ENCODE data around the gene MEAK7. TPM values are rescaled to one million over a fixed set of nuclear protein-coding genes. Genes with fewer than 3 reads are reported as not detected.
A peak's percentile ranks its signal among the peaks of the same experiment; 100 is the strongest.

MEAK7 gene
- total and polyA plus RNA-seq, 2 of the 8 experiments (the other 6 are each of a cell fraction or from before 2014, with no cell fraction given) = 9.6 to 19.6 TPM

GRCh38 chr16:84465154-84465553, 39.3 kb downstream of the MEAK7 start:
- Histone ChIP-seq H3K79me2 (ENCODE audit: control insufficient read depth in 1 of 2, insufficient read depth in 2 of 2, low read length in 2 of 2) (no peaks in the 10 kb centered on the region), H4K20me1 (replicated peaks in 1 of 2; ENCODE audit: control insufficient read depth in 1 of 2, insufficient read depth in 2 of 2, low read length in 2 of 2) (no peaks in the 10 kb centered on the region), H2AFZ (ENCODE audit: low read length) (no peak overlapping the region), H3K4me2 (ENCODE audit: insufficient read depth in 1 of 2, low read depth in 2 of 2, low read length in 2 of 2) (no peak overlapping the region), H3K9me3 (ENCODE audit: insufficient read depth in 2 of 2, low read depth in 1 of 2, low read length in 1 of 2) (peaks cover 7 to 12% of the 10 kb centered on the region in 2 experiments), H4K91ac (replicated peaks; ENCODE audit: insufficient read length, low read length) (no peak overlapping the region), H2BK12ac (ENCODE audit: low read depth, low read length) (no peak overlapping the region), H3K4me1 (replicated peaks in 1 of 4; ENCODE audit: control insufficient read depth in 3 of 4, insufficient read depth in 4 of 4, low read length in 3 of 4) (no peaks in the 10 kb centered on the region), H4K8ac (ENCODE audit: extremely low read depth, insufficient read depth, low read length) (no peak overlapping the region), H3K23me2 (ENCODE audit: low read depth, low read length) (no peaks in the 10 kb centered on the region; the same call in 1 of the 2 replicates), H2AK5ac (ENCODE audit: low read depth, low read length) (no peak overlapping the region), H4K5ac (ENCODE audit: insufficient read length, low read depth, low read length) (no peak overlapping the region), H3K36me3 (ENCODE audit: control insufficient read depth in 2 of 4, insufficient read depth in 4 of 4, low read length in 3 of 4) (peaks cover 0 to 12% (median 3%) of the 10 kb centered on the region in 4 experiments; a peak in 2 of 8 replicates), H3K4ac (replicated peaks; ENCODE audit: insufficient read length, low read depth, low read length) (no peak overlapping the region), H2BK15ac (ENCODE audit: low read length) (no peak overlapping the region), H3K9ac (replicated peaks in 1 of 4; ENCODE audit: extremely low read depth in 1 of 4, low read depth in 3 of 4, low read length in 3 of 4) (no peak overlapping the region), H2BK120ac (replicated peaks; ENCODE audit: low read depth, low read length) (no peak overlapping the region), H3K27ac (ENCODE audit: low read depth, low read length) (no peak overlapping the region), H2BK5ac (ENCODE audit: low read depth, low read length) (no peak overlapping the region), H3K14ac (ENCODE audit: insufficient read length) (no peak overlapping the region), H3K23ac (ENCODE audit: insufficient read length) (no peak overlapping the region), H3K4me3 (ENCODE audit: extremely low read depth in 1 of 4, insufficient read depth in 2 of 4, low read depth in 3 of 4, low read length in 4 of 4) (no peak overlapping the region), H3K18ac (ENCODE audit: extremely low read depth, low read length) (no peak overlapping the region), H3K79me1 (ENCODE audit: low read depth, low read length) (no peaks in the 10 kb centered on the region), H3K56ac (replicated peaks; ENCODE audit: insufficient read length, low read depth, low read length) (no peak overlapping the region), H3K27me3 (replicated peaks in 1 of 4; ENCODE audit: control insufficient read depth in 3 of 4, extremely low read depth in 1 of 4, insufficient read depth in 3 of 4, low read length in 3 of 4) (no peaks in the 10 kb centered on the region), H2BK20ac (ENCODE audit: low read length) (no peak overlapping the region)
- CTCF ChIA-PET (ENCODE audit: partially characterized antibody) = interaction anchor here (0.7 to 2.5 kb wide), 8 partner anchors 12 to 292 kb away, joined by 3 to 10 read pairs (median 3); no protein-coding TSS in a partner anchor
- TF ChIP-seq, protein P1, sequence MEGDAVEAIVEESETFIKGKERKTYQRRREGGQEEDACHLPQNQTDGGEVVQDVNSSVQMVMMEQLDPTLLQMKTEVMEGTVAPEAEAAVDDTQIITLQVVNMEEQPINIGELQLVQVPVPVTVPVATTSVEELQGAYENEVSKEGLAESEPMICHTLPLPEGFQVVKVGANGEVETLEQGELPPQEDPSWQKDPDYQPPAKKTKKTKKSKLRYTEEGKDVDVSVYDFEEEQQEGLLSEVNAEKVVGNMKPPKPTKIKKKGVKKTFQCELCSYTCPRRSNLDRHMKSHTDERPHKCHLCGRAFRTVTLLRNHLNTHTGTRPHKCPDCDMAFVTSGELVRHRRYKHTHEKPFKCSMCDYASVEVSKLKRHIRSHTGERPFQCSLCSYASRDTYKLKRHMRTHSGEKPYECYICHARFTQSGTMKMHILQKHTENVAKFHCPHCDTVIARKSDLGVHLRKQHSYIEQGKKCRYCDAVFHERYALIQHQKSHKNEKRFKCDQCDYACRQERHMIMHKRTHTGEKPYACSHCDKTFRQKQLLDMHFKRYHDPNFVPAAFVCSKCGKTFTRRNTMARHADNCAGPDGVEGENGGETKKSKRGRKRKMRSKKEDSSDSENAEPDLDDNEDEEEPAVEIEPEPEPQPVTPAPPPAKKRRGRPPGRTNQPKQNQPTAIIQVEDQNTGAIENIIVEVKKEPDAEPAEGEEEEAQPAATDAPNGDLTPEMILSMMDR (IDR thresholded peaks at IDR 0.05; ENCODE audit: control extremely low read depth in 1 of 3, insufficient read depth in 1 of 3, low read depth in 1 of 3, low read length in 3 of 3) = 0 out of 4 replicates have a peak, but pooled peaks of 1 of the 3 experiments have one; percentile 12
- TF ChIP-seq RAD21 (IDR thresholded peaks at IDR 0.05 in 1 of 2, conservative IDR thresholded peaks at IDR 0.05 in 1 of 2; ENCODE audit: low read depth in 2 of 2, low read length in 2 of 2) (peak; percentile 24 to 43; a peak in 3 of 4 replicates), NRF1 (IDR thresholded peaks at IDR 0.05; ENCODE audit: low read depth, low read length) (no peak)
- DNase-seq (ENCODE audit: low read depth in 1 of 2, low spot score in 2 of 2) (peak in 1 of 2 experiments; percentile 38), FAIRE-seq (no peak)
- 91% methylated on average over 6 of the region's 6 CpGs; no CpG with 5 or more reads in 1 of the 2 experiments for WGBS, 2 experiments (ENCODE audit: extremely low coverage in 1 of 2, insufficient coverage in 1 of 2, insufficient read length in 1 of 2, insufficient replicate concordance in 2 of 2, low coverage in 1 of 2, low lambda C conversion rate in 2 of 2, missing lambda C conversion rate in 1 of 2)
- POLR2A ChIA-PET (ENCODE audit: partially characterized antibody) = interaction anchor here (1.0 kb wide), 1 partner anchor 12 kb away, joined by 3 read pairs; no protein-coding TSS in a partner anchor
